Osteoblast (primary cell): ENCODE measurements around the gene TPSD1. TPM values are rescaled to one million over a fixed set of nuclear protein-coding genes. Genes with fewer than 3 reads are reported as not detected.
A peak's percentile ranks its signal among the peaks of the same experiment; 100 is the strongest.
"Not testable (repeated sequence)": the region's sequence is repeated elsewhere in the genome, so short reads cannot be mapped to it uniquely, and the experiment has no call there.

Experiments
- DNase-seq: peaks from one replicate; pipeline ENCODE4 v3.0.0; 2011; ENCODE audit warnings: low spot score, mixed read lengths; ENCODE audit not compliant: insufficient read length; ENCODE audit errors: missing footprints
- H2AFZ ChIP-seq: 2 replicates; pipeline ENCODE4 v1.6.0; 2011; ENCODE audit warnings: mild to moderate bottlenecking, low read length
- H3K27ac ChIP-seq: 2 replicates; pipeline ENCODE4 v1.5.1; 2011; ENCODE audit warnings: mild to moderate bottlenecking, low read depth, low read length, moderate library complexity
- H3K27me3 ChIP-seq: 2 replicates; pipeline ENCODE4 v1.6.0; 2012; ENCODE audit warnings: mild to moderate bottlenecking, control low read depth, inconsistent platforms, low read length, moderate library complexity; ENCODE audit not compliant: insufficient read depth
- H3K36me3 ChIP-seq: 2 replicates; pipeline ENCODE4 v1.5.1; 2011; ENCODE audit warnings: mild to moderate bottlenecking, low read length, control low read depth, moderate library complexity; ENCODE audit not compliant: insufficient read depth
- H3K4me1 ChIP-seq: 2 replicates; pipeline ENCODE4 v1.5.1; 2011; ENCODE audit warnings: mild to moderate bottlenecking, low read length, control low read depth, moderate library complexity; ENCODE audit not compliant: insufficient read depth
- H3K4me2 ChIP-seq: 2 replicates; pipeline ENCODE4 v1.6.0; 2011; ENCODE audit warnings: mild to moderate bottlenecking, low read length; ENCODE audit not compliant: insufficient read depth
- H3K4me3 ChIP-seq: fragments of 200-600 bp; sonication (generic); 3 replicates; pipeline ENCODE4 v1.5.1; 2012; ENCODE audit warnings: mild to moderate bottlenecking, low read length, inconsistent platforms; ENCODE audit not compliant: insufficient read depth
- H3K79me2 ChIP-seq: 2 replicates; pipeline ENCODE4 v1.6.0; 2012; ENCODE audit warnings: mild to moderate bottlenecking, low read length, control low read depth, inconsistent platforms; ENCODE audit not compliant: insufficient read depth
- H3K9me3 ChIP-seq: 2 replicates; pipeline ENCODE4 v1.5.1; 2011; ENCODE audit warnings: low read depth, low read length, control low read depth
- H4K20me1 ChIP-seq: 2 replicates; pipeline ENCODE4 v1.6.0; 2012; ENCODE audit warnings: mild to moderate bottlenecking, low read length, control low read depth; ENCODE audit not compliant: insufficient read depth
- CTCF ChIP-seq: IDR thresholded peaks from 2 replicates; pipeline ENCODE4 v1.5.1; 2011; ENCODE audit warnings: mild to moderate bottlenecking, low read depth, low read length, moderate library complexity; ENCODE audit errors: extremely low read depth
- total RNA-seq: library from RNA; depleted of rRNA; stranded (reverse); fragments of >200 nt; gene quantifications from 2 replicates; pipeline ENCODE4 v1.2.3, GENCODE V29; 2012

TPSD1 gene
- total RNA-seq, 1 donor: not detected

- no peak overlapping the region for H2AFZ ChIP-seq
- no peaks in the 10 kb centered on the region for H3K9me3 ChIP-seq
- no peaks in the 10 kb centered on the region for H3K36me3 ChIP-seq
- no peaks in the 10 kb centered on the region for H3K79me2 ChIP-seq
- no peaks in the 10 kb centered on the region for H4K20me1 ChIP-seq
- no peak overlapping the region for H3K4me2 ChIP-seq
- TF ChIP-seq CTCF: no peak
- H3K4me1 ChIP-seq: no peaks in the 10 kb centered on the region
- no peak overlapping the region for H3K4me3 ChIP-seq
- no peak for DNase-seq
- no peak overlapping the region for H3K27ac ChIP-seq
- no peaks in the 10 kb centered on the region for H3K27me3 ChIP-seq
Measured at GRCh38 chr16:1271380-1271723, 15.5 kb downstream of the TPSD1 start.

GRCh38 chr16:1271724-1272413, 16.0 kb downstream of the TPSD1 start:
- not testable (repeated sequence) for H3K4me1 ChIP-seq, H3K27me3 ChIP-seq, H2AFZ ChIP-seq, H3K4me3 ChIP-seq, H4K20me1 ChIP-seq, H3K36me3 ChIP-seq, H3K79me2 ChIP-seq, H3K9me3 ChIP-seq, H3K4me2 ChIP-seq, H3K27ac ChIP-seq
- peak; percentile 91 for DNase-seq

GRCh38 chr16:1272453-1273198, 16.8 kb downstream of the TPSD1 start:
- Histone ChIP-seq H3K79me2 (no peaks in the 10 kb centered on the region), H4K20me1 (no peaks in the 10 kb centered on the region), H3K4me2 (no peak overlapping the region), H2AFZ (no peak overlapping the region), H3K4me3 (no peak overlapping the region), H3K27ac (no peak overlapping the region), H3K27me3 (peaks cover under 1% of the 10 kb centered on the region), H3K36me3 (no peaks in the 10 kb centered on the region), H3K9me3 (no peaks in the 10 kb centered on the region), H3K4me1 (no peaks in the 10 kb centered on the region)
- TF ChIP-seq CTCF: no peak
- no peak for DNase-seq

- H4K20me1 ChIP-seq: no peaks in the 10 kb centered on the region
- no peak overlapping the region for H3K4me2 ChIP-seq
- H2AFZ ChIP-seq: no peak overlapping the region
- H3K27me3 ChIP-seq: peaks cover 9% of the 10 kb centered on the region
- no peaks in the 10 kb centered on the region for H3K36me3 ChIP-seq
- no peak for DNase-seq
- no peaks in the 10 kb centered on the region for H3K4me1 ChIP-seq
- H3K9me3 ChIP-seq: no peaks in the 10 kb centered on the region
- H3K27ac ChIP-seq: no peak overlapping the region
- H3K4me3 ChIP-seq: no peak overlapping the region
- H3K79me2 ChIP-seq: no peaks in the 10 kb centered on the region
- no peak for TF ChIP-seq CTCF
Measured at GRCh38 chr16:1273816-1274215, 17.9 kb downstream of the TPSD1 start.
